DMS114 treated with DMSO at 0.1 percent for 48 hours (cell line): Measurements from ENCODE around the gene TRIM2.
"Not testable (repeated sequence)": the region's sequence is repeated elsewhere in the genome, so short reads cannot be mapped to it uniquely, and the experiment has no call there.

Experiments
- DNase-seq: peaks from one replicate; lab custom pipeline; 2025; ENCODE audit not compliant: unreplicated experiment; lab: John Stamatoyannopoulos, UW

The TRIM2 gene

GRCh38 chr4:153189016-153189801 lies 15.0 kb upstream of the TRIM2 start:
- no peak for DNase-seq

- DNase-seq = no peak
Observed at GRCh38 chr4:153191795-153192363, 12.4 kb upstream of the TRIM2 start.

GRCh38 chr4:153197301-153197700 lies 6.9 kb upstream of the TRIM2 start:
- no peak for DNase-seq

- DNase-seq = no peak
Observed at GRCh38 chr4:153198719-153199118, 5.5 kb upstream of the TRIM2 start.

- DNase-seq = not testable (repeated sequence)
Observed at GRCh38 chr4:153203746-153204145, 497 bp upstream of the TRIM2 start.

- no peak for DNase-seq
Observed at GRCh38 chr4:153204728-153205648, 745 bp downstream of the TRIM2 start.

GRCh38 chr4:153205757-153206156 lies 1.5 kb downstream of the TRIM2 start:
- no peak for DNase-seq

GRCh38 chr4:153206534-153206933 lies 2.3 kb downstream of the TRIM2 start:
- no peak for DNase-seq

- no peak for DNase-seq
Observed at GRCh38 chr4:153207027-153207426, 2.8 kb downstream of the TRIM2 start.

DNA sequence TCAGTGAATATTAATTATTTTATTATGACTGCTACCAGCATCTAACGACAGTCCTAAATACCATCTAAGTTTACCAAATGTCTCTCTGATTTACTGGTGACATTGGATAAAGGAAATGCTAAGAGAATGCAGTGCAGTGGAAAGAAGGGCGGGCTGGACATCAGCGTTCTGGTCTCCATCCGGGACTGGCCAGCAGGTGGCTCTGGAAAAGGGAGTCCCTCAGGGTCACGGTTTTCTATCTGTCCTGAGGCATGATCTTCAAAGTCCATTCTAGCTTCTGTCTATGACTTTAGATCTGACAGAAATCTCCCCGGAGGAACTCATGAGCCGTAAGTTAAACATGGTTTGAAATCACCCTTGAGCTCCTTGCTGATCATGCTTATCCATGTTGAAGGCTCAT lies 3.3 kb downstream of the TRIM2 start:
- no peak for DNase-seq

DNA sequence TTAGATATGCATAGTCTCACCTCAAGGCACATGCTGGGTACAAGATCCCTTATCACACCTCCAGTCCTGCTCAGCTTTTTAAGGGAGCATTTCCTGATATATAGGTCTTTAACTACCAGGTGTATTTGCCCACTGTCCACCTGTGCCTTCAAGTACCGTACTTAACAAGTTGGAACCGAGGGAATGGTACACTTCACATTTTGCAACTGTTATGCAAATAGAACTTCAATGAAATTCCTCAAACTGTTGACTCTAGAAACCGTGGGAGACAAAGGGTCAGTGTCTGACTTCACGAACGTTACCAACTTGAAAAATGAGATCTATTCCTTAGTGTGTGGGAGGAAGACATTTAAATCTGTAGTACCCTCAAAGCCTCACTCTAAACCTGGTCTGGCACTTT lies 5.2 kb downstream of the TRIM2 start:
- no peak for DNase-seq

GRCh38 chr4:153210727-153211126 lies 6.5 kb downstream of the TRIM2 start:
- no peak for DNase-seq

GRCh38 chr4:153211986-153212728 lies 7.9 kb downstream of the TRIM2 start:
- DNase-seq = no peak

DNA sequence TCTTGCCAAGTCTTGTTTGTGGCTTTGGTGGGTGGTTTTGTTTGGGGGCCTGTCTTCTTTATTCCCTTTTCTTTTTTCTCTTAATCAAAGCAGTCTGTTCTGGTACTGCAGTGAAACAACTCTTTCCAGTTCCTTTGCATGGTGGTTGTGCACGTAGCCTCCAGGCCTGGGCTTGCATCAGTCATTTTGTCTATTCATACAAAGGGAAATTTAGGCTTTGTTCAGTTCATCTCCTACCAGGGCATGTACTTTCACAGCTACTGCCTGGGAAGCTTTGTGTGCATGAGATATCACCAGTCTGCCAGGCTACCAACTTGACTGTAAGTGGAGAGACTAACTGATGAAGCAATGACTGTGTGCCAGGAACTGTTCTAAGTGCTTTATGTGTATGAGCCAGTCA lies 8.5 kb downstream of the TRIM2 start:
- no peak for DNase-seq

GRCh38 chr4:153215921-153216320 lies 11.7 kb downstream of the TRIM2 start:
- DNase-seq = no peak

DNA sequence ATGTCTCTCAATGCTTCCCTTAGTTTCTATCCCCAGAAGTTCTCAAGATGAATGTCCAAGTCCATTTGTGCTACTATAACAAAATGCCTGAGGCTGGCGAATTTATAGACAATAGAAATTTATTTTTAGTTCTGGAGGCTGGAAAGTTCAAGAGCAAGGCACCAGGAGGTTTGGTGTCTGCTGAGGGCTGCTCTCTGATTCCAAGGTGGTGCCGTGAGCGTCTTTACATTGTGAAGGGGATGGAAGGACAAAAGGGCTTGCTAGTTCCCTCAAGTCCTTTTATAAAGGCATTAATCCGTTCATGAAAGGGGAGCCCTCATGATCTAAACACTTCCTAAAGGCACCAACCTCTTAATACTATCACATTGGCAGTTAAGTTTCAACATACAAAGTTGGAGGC lies 12.3 kb downstream of the TRIM2 start:
- DNase-seq = no peak

GRCh38 chr4:153217440-153217839 lies 13.2 kb downstream of the TRIM2 start:
- DNase-seq = no peak

DNA sequence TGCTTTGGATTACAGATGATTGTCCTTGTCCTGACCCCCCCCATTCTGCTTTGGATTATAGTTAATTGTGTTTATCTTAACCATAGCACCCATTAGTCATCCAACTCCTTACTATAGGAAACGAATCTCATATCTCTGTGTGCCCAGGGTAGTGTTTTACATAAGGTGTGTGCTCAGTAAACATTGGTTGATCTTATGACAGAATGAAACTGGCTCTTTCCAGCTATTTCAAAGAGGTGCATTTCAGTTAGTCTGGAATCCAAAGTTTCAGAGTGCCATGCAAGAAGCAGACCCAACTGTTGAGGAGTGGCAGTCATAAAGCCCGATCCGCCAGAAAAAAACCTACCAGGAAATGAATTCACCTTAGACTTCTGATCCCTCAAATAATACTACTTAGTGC lies 14.7 kb downstream of the TRIM2 start:
- no peak for DNase-seq

GRCh38 chr4:153220682-153221395 lies 16.6 kb downstream of the TRIM2 start:
- no peak for DNase-seq
